Activated CD4-positive, alpha-beta T cell treated with anti-CD3 and anti-CD28 coated beads for 4 hours (primary cell): ENCODE data around the gene NDUFA3.
A peak's percentile ranks its signal among the peaks of the same experiment; 100 is the strongest.
"Not testable (repeated sequence)": the region's sequence is repeated elsewhere in the genome, so short reads cannot be mapped to it uniquely, and the experiment has no call there.

ENCODE experiments used
- DNase-seq, 2 donors: peaks; one replicate each; pipeline ENCODE4 v3.0.0-alpha.2; 2020

The NDUFA3 gene

DNA sequence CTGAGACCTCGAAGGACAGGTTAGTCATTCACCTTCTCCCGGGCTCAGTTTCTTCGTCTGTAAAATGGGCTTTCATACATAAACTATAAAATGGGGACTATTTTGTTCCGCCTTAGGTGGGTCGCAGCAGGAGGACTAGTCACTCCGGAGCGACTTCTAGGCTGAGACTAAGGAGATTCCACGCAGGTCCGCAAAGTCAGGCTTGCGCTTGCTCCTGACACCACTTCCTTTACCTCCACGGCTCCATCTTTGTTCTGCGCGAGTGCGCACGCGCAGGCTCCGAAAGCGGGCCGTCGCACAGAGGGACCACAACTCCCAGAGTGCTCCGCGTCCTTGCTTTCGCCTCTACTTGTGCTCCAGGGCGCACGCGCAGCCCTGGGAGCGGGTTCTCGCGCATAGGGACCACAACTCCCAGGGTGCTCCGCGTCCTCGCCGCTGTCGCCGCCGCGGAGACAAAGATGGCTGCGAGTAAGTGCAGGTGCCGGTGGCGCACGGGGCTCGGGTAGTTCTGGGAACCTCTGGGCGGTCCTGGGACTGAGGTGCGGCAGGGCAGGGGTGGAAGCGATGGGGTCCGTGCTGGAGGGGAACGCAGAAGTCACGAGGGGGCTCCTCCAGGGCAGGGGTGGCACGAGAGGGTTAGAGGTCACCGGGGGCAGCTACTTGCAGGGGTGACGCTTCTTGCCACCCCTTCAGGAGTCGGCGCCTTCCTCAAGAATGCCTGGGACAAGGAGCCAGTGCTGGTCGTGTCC, at the start of gene NDUFA3:
Gene NDUFA3 (plus strand): TSS at position 435 of the 749 bp plus-strand sequence. CDS start 24 bp downstream, at position 459.
- DNase-seq = peak; percentile 95 to 96

DNA sequence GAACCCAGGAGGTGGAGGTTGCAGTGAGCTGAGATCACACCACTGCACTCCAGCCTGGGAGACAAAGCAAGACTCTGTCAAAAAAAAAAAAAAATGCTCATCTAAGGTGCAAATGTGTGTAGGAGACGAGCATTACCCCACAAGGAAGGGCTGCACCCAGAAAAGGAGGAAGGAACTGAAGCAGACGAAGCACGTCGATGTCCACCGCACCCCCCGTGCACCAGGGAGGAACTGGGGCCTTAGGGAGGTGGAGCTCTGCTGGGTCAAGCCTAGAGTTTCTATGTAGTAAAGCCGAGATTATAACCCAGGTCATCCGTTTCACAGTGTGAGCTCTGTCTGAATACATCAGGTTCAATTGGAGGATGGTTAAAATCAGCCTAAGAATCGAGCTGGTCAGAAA, 40.0 kb upstream of the NDUFA3 start:
- DNase-seq = no peak

DNA sequence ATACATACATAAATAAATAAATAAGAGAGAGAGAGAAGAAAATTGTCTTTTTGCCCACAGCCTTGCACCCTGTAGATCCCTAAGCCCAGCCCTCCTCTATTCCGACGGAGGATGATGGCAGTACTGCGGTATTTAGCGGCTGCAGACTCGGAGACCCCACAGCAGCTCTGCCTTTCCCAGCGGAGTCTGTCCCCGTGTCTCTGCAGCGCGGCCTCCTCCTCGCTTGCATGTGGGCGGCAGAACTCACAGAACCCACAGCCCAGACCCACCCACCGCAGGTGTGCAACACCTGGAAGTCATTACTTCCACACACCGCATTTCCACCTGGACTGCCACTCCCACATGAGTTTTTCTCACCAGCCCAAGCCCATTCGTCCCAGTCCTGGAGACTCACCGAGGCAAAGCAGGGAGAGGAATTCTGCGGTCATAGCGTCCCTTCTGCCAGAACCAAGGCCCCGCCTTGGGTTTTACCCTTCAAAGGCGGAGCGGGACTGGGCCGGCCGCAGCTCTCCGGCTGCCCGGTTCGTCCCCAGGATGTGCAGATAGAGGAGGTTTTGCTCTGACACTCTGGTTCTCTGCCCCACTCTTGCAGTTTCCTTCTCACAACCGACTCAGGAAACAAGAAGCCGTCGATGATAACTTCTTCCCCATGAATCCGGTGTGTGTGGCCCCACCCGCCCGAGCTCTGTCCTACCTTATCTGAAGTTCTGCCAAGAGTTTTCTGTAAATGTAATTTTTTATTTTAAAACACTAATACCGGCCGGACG, 39.1 kb upstream of the NDUFA3 start, which contains the start of gene VSTM1:
Gene VSTM1 (minus strand): TSS at position 548 of the 767 bp plus-strand sequence. CDS start 120 bp downstream, at position 428.
- DNase-seq = no peak

DNA sequence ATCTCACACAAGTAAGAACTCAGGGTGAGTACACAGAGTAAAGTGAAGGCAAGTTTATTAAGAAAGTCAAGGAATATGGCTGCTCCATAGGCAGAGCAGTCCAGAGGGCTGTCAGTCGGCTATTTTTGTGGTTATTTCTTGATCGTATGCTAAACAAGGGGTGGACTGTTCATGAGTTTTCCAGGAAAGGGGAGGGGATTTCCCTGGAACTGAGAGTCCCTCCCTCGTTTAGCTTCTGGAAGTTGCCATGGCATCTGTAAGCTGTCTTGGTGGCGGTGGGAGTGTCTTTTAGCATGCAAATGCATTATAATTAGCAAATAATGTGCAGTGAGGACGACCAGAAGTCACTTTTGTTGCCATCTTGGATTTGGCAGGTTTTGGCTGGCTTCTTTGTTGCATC, 33.2 kb upstream of the NDUFA3 start:
- DNase-seq = no peak

GRCh38 chr19:54073829-54074228, 28.8 kb upstream of the NDUFA3 start:
- no peak for DNase-seq

- DNase-seq = no peak
Measured at GRCh38 chr19:54074851-54075250, 27.8 kb upstream of the NDUFA3 start.

GRCh38 chr19:54077334-54077733, 25.3 kb upstream of the NDUFA3 start:
- DNase-seq = no peak

DNA sequence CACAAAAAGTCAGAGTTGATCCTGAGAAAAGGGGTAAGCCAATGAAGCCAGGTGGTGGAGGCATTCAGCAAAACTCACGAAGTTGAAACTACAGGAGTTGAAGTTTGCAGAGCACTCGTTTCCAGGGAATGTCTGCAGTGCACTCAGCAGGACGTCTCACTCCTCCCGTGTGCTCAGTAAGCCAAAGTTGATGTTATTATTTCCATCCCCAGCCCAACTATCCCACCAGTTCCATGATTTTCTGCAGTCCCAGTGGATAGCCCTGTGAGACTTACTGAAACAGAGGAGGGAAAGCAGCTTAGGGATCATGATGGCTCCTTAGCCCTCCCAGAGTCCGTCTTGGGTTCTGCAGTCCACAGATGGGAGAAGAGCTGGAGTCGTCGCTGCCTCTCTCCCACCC, 21.6 kb upstream of the NDUFA3 start, which contains the start of gene TARM1:
Gene TARM1 (minus strand): TSS at position 334 of the 400 bp plus-strand sequence. CDS start 25 bp downstream, at position 309.
- no peak for DNase-seq

- DNase-seq = no peak
Measured at GRCh38 chr19:54084410-54084809, 18.2 kb upstream of the NDUFA3 start.

- no peak for DNase-seq
Measured at GRCh38 chr19:54094426-54095000, 8.1 kb upstream of the NDUFA3 start.

DNA sequence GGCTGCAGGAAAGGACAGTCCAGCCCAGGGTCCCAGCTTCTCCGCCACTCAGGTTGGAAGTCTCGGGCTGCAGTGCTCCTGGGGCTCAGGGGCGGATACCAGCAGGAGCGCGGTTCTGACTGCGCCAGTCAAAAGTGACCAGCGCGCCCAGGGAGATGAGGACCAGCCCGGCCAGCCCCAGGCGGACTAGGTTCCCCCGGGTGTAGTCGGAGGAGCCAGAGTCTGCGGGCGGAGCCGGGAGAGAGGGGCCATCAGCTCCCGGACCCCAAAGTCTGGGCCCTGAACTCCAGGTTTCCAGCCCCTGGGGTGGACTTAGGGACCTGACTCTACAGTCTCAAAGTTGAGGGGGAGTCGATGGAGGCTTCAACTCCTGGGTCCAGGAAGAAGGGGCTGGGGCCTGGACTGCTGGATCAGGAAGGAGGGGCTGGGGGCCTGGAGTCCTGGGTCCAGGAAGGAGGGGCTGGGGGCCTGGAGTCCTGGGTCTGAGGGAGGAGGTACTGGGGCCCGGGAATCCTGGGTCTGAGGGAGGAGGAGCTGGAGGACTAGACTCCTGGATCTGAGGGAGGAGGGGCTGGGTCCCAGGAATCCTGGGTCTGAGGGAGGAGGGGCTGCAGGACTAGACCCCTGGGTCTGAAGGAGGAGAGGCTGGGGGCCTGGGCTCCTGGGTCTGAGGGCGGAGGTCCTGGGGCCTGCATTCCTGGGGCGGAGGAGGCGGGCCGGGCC, 7.4 kb upstream of the NDUFA3 start:
- no peak for DNase-seq

DNA sequence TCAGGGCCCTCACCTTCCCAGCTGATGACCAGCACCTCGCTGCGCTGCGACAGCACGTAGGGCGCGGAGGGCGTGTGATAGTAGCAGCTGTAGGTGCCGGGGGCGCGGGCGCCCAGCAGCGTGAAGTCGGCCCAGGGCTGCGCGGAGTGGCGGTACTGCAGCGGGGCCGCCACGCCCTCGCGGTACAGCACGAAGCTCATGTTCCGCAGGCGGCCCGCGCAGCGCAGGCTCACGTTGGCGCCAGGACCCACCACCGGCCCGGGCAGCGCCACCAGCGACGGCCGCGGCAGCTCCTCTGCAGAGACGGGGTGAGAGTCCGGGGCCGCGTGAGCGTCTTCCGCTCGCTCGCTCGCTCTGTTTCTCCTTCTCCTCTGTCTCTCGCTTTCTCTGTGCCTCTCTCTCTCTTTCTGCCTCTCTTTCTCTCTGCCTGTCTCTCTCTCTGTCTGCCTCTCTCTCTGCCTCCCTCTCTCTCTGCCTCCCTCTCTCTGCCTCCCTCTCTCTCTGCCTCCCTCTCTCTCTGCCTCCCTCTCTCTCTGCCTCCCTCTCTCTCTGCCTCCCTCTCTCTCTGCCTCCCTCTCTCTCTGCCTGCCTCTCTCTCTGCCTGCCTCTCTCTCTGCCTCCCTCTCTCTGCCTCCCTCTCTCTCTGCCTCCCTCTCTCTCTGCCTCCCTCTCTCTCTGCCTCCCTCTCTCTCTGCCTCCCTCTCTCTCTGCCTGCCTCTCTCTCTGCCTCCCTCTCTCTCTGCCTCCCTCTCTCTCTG, 6.6 kb upstream of the NDUFA3 start:
- peak; percentile 37 to 52 for DNase-seq

GRCh38 chr19:54096617-54097106, 6.0 kb upstream of the NDUFA3 start:
- DNase-seq = peak in 1 of 2 donors; percentile 22

- no peak for DNase-seq
Measured at GRCh38 chr19:54099190-54099902, 3.3 kb upstream of the NDUFA3 start.

DNA sequence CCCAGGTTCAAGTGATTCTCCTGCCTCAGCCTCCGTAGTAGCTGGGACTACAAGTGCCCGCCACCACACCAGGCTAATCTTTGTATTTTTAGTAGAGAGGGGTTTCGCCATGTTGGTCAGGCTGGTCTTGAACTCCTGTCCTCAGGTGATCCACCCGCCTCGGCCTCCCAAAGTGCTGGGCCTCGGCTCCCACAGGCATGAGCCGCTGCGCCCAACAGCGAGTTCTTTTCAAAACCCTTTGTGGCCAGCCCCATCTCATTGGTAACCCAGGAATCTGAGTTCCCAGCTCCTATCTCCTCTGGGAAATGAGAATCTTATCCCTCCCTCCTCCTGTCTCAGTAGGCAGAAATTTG, 2.8 kb upstream of the NDUFA3 start:
- not testable (repeated sequence) for DNase-seq

GRCh38 chr19:54100561-54100960, 2.1 kb upstream of the NDUFA3 start, which contains the start of gene OSCAR:
TSS of gene OSCAR (minus strand) at chr19:54100803. CDS start at chr19:54100792, 11 bp downstream.
- DNase-seq = no peak

GRCh38 chr19:54104998-54105715, 2.5 kb downstream of the NDUFA3 start:
- no peak for DNase-seq

- DNase-seq = no peak
Measured at GRCh38 chr19:54105796-54106195, 3.1 kb downstream of the NDUFA3 start.

- no peak for DNase-seq
Measured at GRCh38 chr19:54106716-54107115, 4.1 kb downstream of the NDUFA3 start.

DNA sequence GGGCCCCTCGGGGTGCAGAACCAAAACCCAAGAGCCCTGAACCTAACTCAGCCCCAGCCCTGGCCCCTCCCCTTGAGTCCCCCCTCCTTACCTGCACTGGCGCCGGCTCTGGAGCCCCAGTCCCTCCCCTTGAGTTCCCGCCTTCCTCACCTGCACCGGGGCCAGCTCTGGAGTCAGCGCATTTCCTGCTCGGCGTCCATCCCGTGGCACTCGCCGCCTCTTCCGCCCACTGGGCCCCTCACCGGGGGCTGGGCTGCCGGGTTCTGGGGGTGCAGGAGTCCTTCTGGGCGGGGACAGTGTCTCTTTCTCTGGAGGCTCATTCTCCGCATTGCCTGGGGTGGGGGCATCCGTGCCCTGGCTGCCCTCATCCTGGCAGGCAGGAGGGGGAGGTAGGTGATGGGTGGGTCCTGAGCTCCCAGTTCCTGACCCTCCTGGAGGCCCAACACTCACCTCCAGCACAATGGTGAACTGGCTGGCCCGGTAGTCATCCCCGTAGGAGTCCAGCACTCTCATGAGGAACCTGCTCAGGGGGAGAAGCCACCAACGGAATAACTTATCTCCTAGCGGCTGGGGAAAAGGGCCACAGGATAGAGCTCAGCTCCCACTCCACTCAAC, 5.3 kb downstream of the NDUFA3 start:
- DNase-seq = no peak
